HL-60 (cell line): ENCODE data around the gene WDR33.

Experiments
- DNase-seq, 2 experiments: peaks; one replicate each; pipeline ENCODE4 v3.0.0-alpha.2; 2010 to 2020; ENCODE audit warnings: low read depth in 1 of 2, low spot score in 1 of 2
- H3K27ac ChIP-seq: fragments of 250-450 bp; sonication (Bioruptor Pico); replicated peaks from 2 replicates; pipeline ENCODE4 v1.5.1; 2020; ENCODE audit warnings: mild to moderate bottlenecking, moderate library complexity
- H3K27me3 ChIP-seq: fragments of 250-450 bp; sonication (Bioruptor Pico); 2 replicates; pipeline ENCODE4 v1.5.1; 2021; ENCODE audit warnings: mild to moderate bottlenecking, moderate library complexity; ENCODE audit not compliant: insufficient read depth, poor library complexity, severe bottlenecking
- H3K4me3 ChIP-seq: replicated peaks from 2 replicates; pipeline ENCODE4 v1.5.1; 2011; ENCODE audit warnings: mild to moderate bottlenecking, control low read depth, low read length; ENCODE audit not compliant: insufficient read depth
- GABPA ChIP-seq: IDR thresholded peaks from 2 replicates; pipeline ENCODE4 v1.6.1; 2012; ENCODE audit warnings: low read depth
- POLR2AphosphoS5 ChIP-seq: IDR thresholded peaks from 2 replicates; pipeline ENCODE4 v1.6.1; 2012; ENCODE audit warnings: low read depth
- SPI1 ChIP-seq: IDR thresholded peaks from 2 replicates; pipeline ENCODE4 v1.6.1; 2012; ENCODE audit warnings: low read depth, mild to moderate bottlenecking, borderline replicate concordance
- TF ChIP-seq, protein P1 (sequence below): IDR thresholded peaks from 2 replicates; pipeline ENCODE4 v1.6.1; 2012; ENCODE audit warnings: low read depth; ENCODE audit not compliant: insufficient replicate concordance
- TF ChIP-seq, protein P2 (sequence below): IDR thresholded peaks from one replicate; pipeline ENCODE4 v1.5.1; 2011; ENCODE audit warnings: low read length, control low read depth, inconsistent platforms; ENCODE audit not compliant: insufficient read depth

WDR33 gene

DNA sequence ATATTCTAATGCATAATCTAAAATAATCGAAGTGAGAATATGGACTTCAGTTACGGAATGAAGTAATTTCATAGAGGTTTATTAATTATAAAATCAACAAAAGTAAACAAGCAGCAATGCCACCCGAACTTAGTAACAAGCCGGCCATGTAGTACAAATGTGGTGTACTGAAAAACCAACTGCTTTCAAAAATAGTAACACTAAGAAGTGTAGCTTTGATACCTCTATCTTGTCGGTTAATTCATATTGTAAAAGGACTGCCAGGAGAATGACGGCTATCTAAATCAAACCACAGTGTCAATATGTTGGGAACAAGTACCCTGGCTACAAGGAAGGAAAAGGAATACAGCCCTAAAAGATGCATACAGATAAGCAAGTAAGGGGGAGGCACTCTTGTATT lies 48.5 kb downstream of the WDR33 start:
- Histone ChIP-seq H3K4me3 (no peak overlapping the region), H3K27me3 (no peaks in the 10 kb centered on the region), H3K27ac (no peak overlapping the region)
- DNase-seq = no peak
- TF ChIP-seq GABPA = no peak
- TF ChIP-seq POLR2AphosphoS5 = no peak
- TF ChIP-seq, protein P1, sequence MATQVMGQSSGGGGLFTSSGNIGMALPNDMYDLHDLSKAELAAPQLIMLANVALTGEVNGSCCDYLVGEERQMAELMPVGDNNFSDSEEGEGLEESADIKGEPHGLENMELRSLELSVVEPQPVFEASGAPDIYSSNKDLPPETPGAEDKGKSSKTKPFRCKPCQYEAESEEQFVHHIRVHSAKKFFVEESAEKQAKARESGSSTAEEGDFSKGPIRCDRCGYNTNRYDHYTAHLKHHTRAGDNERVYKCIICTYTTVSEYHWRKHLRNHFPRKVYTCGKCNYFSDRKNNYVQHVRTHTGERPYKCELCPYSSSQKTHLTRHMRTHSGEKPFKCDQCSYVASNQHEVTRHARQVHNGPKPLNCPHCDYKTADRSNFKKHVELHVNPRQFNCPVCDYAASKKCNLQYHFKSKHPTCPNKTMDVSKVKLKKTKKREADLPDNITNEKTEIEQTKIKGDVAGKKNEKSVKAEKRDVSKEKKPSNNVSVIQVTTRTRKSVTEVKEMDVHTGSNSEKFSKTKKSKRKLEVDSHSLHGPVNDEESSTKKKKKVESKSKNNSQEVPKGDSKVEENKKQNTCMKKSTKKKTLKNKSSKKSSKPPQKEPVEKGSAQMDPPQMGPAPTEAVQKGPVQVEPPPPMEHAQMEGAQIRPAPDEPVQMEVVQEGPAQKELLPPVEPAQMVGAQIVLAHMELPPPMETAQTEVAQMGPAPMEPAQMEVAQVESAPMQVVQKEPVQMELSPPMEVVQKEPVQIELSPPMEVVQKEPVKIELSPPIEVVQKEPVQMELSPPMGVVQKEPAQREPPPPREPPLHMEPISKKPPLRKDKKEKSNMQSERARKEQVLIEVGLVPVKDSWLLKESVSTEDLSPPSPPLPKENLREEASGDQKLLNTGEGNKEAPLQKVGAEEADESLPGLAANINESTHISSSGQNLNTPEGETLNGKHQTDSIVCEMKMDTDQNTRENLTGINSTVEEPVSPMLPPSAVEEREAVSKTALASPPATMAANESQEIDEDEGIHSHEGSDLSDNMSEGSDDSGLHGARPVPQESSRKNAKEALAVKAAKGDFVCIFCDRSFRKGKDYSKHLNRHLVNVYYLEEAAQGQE = no peak
- TF ChIP-seq SPI1 = no peak
- TF ChIP-seq, protein P2, sequence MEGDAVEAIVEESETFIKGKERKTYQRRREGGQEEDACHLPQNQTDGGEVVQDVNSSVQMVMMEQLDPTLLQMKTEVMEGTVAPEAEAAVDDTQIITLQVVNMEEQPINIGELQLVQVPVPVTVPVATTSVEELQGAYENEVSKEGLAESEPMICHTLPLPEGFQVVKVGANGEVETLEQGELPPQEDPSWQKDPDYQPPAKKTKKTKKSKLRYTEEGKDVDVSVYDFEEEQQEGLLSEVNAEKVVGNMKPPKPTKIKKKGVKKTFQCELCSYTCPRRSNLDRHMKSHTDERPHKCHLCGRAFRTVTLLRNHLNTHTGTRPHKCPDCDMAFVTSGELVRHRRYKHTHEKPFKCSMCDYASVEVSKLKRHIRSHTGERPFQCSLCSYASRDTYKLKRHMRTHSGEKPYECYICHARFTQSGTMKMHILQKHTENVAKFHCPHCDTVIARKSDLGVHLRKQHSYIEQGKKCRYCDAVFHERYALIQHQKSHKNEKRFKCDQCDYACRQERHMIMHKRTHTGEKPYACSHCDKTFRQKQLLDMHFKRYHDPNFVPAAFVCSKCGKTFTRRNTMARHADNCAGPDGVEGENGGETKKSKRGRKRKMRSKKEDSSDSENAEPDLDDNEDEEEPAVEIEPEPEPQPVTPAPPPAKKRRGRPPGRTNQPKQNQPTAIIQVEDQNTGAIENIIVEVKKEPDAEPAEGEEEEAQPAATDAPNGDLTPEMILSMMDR = no peak

DNA sequence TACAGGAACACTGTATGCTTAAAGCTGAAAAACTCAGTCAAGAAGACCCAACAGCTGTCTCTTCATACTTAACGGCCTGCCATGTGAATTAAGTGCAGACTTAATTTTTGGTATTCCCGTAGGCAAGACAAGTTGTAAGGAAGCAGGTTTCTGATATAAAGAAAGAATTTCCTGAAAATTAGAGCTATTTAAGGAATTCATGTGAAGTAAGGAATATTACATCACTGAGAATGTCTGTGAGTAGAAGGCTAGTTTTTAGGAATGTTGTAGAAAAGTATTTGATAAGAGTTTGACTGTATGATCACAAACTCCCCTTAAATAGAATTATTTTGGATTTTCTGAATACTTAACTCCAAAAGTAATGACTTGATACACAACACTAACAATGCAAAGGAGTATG lies 51.0 kb downstream of the WDR33 start:
- H3K27me3 ChIP-seq = no peaks in the 10 kb centered on the region
- DNase-seq = no peak
- TF ChIP-seq, protein P1 = no peak
- TF ChIP-seq, protein P2 = no peak
- TF ChIP-seq SPI1 = no peak
- TF ChIP-seq GABPA = no peak
- TF ChIP-seq POLR2AphosphoS5 = no peak
- no peak overlapping the region for H3K4me3 ChIP-seq
- no peak overlapping the region for H3K27ac ChIP-seq

DNA sequence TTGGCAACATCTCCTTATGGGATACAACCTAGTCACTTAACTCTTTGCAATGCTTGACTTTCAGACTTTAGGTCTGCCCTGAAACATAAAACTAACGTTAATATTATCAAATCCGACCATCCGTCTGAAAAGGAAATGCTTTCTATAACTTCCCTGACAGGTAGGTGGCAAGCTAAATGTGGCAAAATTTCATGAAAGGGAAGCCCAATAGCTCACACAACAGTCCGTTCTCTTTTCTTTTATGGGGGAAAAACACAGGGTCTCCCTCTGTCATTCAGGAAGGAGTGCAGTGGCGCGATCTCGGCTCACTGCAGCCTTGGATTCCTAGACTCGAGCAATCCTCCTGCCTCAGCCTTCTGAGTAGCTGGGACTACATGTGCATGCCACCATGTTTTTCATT lies 56.8 kb downstream of the WDR33 start:
- Histone ChIP-seq H3K4me3 (no peak overlapping the region), H3K27ac (no peak overlapping the region), H3K27me3 (no peaks in the 10 kb centered on the region)
- TF ChIP-seq GABPA = no peak
- TF ChIP-seq SPI1 = no peak
- TF ChIP-seq POLR2AphosphoS5 = no peak
- TF ChIP-seq, protein P2 = no peak
- TF ChIP-seq, protein P1 = no peak
- no peak for DNase-seq
